HEK293 (cell line): ENCODE results near the gene TNS3.

Experiments used
- CTCF ChIA-PET: fragments of 350-600 bp; formaldehyde crosslinking; extraction: SDS; loops from one replicate; lab custom pipeline; 2021; ENCODE audit warnings: antibody characterized with exemption; lab: Yijun Ruan, JAX
- POLR2A ChIA-PET: fragments of 300-600 bp; formaldehyde crosslinking; extraction: SDS; loops from one replicate; lab custom pipeline; 2020; ENCODE audit warnings: antibody characterized with exemption, inconsistent platforms; lab: Yijun Ruan, JAX
- H3K27ac ChIP-seq: fragments of 200-500 bp; sonication (Bioruptor generic); 2 replicates; pipeline ENCODE4 v1.5.1; 2014; ENCODE audit warnings: low read depth, low read length, control low read depth, inconsistent platforms; ENCODE audit errors: extremely low read depth
- H3K36me3 ChIP-seq, 2 experiments: fragments of 200-500 bp in 1 of 2; sonication (Bioruptor generic) in 1 of 2; 1 replicate in 1 of 2; 2 replicates in 1 of 2; pipeline ENCODE4 v1.5.1; 2014 to 2017; ENCODE audit warnings: inconsistent platforms in 2 of 2, low read length in 2 of 2; ENCODE audit not compliant: control insufficient read depth in 2 of 2, insufficient read depth in 1 of 2
- H3K4me1 ChIP-seq: fragments of 200-500 bp; sonication (Bioruptor generic); 2 replicates; pipeline ENCODE4 v1.5.1; 2014; ENCODE audit warnings: mild to moderate bottlenecking, low read length, inconsistent platforms; ENCODE audit not compliant: control insufficient read depth, insufficient read depth
- H3K4me3 ChIP-seq: 2 replicates; pipeline ENCODE4 v1.5.1; 2011; ENCODE audit warnings: low read depth, mild to moderate bottlenecking, control low read depth, low read length, moderate library complexity
- H3K9me3 ChIP-seq: fragments of 200-500 bp; sonication (Bioruptor generic); 2 replicates; pipeline ENCODE4 v1.5.1; 2014; ENCODE audit warnings: low read depth, low read length, inconsistent platforms; ENCODE audit not compliant: control insufficient read depth, insufficient read depth
- GLI2 ChIP-seq: fragments of 450-650 bp; formaldehyde crosslinking; IDR thresholded peaks from 2 replicates; pipeline ENCODE4; 2017; ENCODE audit warnings: missing biosample characterization, missing genetic modification characterization, low read depth, borderline replicate concordance
- KLF9 ChIP-seq: fragments of 450-650 bp; formaldehyde crosslinking; IDR thresholded peaks from 2 replicates; pipeline ENCODE4 v1.5.1; 2016; ENCODE audit warnings: missing biosample characterization, missing genetic modification characterization, low read depth
- RBAK ChIP-seq: fragments of 450-650 bp; formaldehyde crosslinking; IDR thresholded peaks from 2 replicates; pipeline ENCODE4 v1.5.1; 2016; ENCODE audit warnings: missing biosample characterization, missing genetic modification characterization
- SCRT1 ChIP-seq: fragments of 450-650 bp; formaldehyde crosslinking; IDR thresholded peaks from 2 replicates; pipeline ENCODE4 v1.5.1; 2016; ENCODE audit warnings: missing biosample characterization, missing genetic modification characterization, borderline replicate concordance
- ZBTB17 ChIP-seq: fragments of 450-650 bp; formaldehyde crosslinking; IDR thresholded peaks from 2 replicates; pipeline ENCODE4 v1.5.1; 2016; ENCODE audit warnings: missing biosample characterization, missing genetic modification characterization
- ZBTB21 ChIP-seq: fragments of 450-650 bp; formaldehyde crosslinking; IDR thresholded peaks from 2 replicates; pipeline ENCODE4 v1.5.1; 2017; ENCODE audit warnings: missing biosample characterization, missing genetic modification characterization
- ZIC2 ChIP-seq: fragments of 450-650 bp; formaldehyde crosslinking; IDR thresholded peaks from 2 replicates; pipeline ENCODE4 v1.5.1; 2016; ENCODE audit warnings: missing biosample characterization, missing genetic modification characterization
- ZNF138 ChIP-seq: fragments of 450-650 bp; formaldehyde crosslinking; IDR thresholded peaks from 2 replicates; pipeline ENCODE4 v1.5.1; 2016; ENCODE audit warnings: missing biosample characterization, missing genetic modification characterization, borderline replicate concordance
- ZNF157 ChIP-seq: fragments of 450-650 bp; formaldehyde crosslinking; IDR thresholded peaks from 2 replicates; pipeline ENCODE4 v1.5.1; 2016; ENCODE audit warnings: missing biosample characterization, missing genetic modification characterization
- ZNF202 ChIP-seq: fragments of 450-650 bp; formaldehyde crosslinking; IDR thresholded peaks from 2 replicates; pipeline ENCODE4 v1.5.1; 2016; ENCODE audit warnings: missing biosample characterization, missing genetic modification characterization, borderline replicate concordance
- ZNF248 ChIP-seq: fragments of 450-650 bp; formaldehyde crosslinking; IDR thresholded peaks from 2 replicates; pipeline ENCODE4 v1.5.1; 2017; ENCODE audit warnings: missing biosample characterization, missing genetic modification characterization
- ZNF335 ChIP-seq: fragments of 450-650 bp; formaldehyde crosslinking; conservative IDR thresholded peaks from 2 replicates; pipeline ENCODE4 v1.5.1; 2016; ENCODE audit warnings: missing biosample characterization, missing genetic modification characterization
- ZNF341 ChIP-seq: fragments of 450-650 bp; formaldehyde crosslinking; IDR thresholded peaks from 2 replicates; pipeline ENCODE4; 2016; ENCODE audit warnings: low read depth, missing biosample characterization, missing genetic modification characterization
- ZNF404 ChIP-seq: fragments of 450-650 bp; formaldehyde crosslinking; IDR thresholded peaks from 2 replicates; pipeline ENCODE4 v1.5.1; 2017; ENCODE audit warnings: missing biosample characterization, missing genetic modification characterization
- ZNF621 ChIP-seq: fragments of 450-650 bp; formaldehyde crosslinking; IDR thresholded peaks from 2 replicates; pipeline ENCODE4 v1.5.1; 2017; ENCODE audit warnings: missing biosample characterization, missing genetic modification characterization
- TF ChIP-seq, protein P1 (sequence below): fragments of 450-650 bp; formaldehyde crosslinking; IDR thresholded peaks from 2 replicates; pipeline ENCODE4 v1.5.1; 2017; ENCODE audit warnings: missing biosample characterization, missing genetic modification characterization
- TF ChIP-seq, protein P2 (sequence below): fragments of 450-650 bp; formaldehyde crosslinking; IDR thresholded peaks from 2 replicates; pipeline ENCODE4 v1.5.1; 2016; ENCODE audit warnings: missing biosample characterization, missing genetic modification characterization
- TF ChIP-seq, protein P3 (sequence below): fragments of 450-650 bp; formaldehyde crosslinking; IDR thresholded peaks from 2 replicates; pipeline ENCODE4 v1.5.1; 2016; ENCODE audit warnings: missing biosample characterization, missing genetic modification characterization

The TNS3 gene

DNA sequence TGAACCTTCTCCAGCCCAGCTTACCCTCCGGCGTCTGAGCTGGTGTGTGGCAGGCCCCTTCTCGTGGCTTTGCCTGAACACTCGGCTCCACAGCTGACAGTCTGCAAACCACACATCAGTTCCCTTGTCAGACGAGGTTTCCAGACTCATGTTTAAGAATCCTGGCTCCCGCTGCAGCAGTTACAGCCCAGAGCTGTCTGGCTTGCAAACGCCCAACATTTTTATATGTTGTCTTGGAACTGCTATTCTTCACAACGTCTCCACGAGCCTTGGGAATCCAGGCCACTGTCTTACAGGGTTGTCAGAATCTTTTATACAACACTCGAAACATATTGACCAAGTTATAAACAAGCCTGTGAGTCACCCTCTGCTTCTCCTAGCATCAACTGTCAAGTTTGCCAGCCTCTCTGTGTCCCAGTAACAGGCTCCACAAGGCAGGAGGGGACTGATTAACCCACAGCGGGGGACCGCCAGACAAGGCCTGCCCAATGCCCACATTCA is 68.1 kb downstream of the TNS3 start:
- no peak overlapping the region for H3K4me3 ChIP-seq
- CTCF ChIA-PET = interaction anchor here (0.6 kb wide), 1 partner anchor 61 kb away, joined by 3 read pairs; no protein-coding TSS in a partner anchor
- POLR2A ChIA-PET = no interaction called here
- H3K27ac ChIP-seq = no peak overlapping the region
- no peaks in the 10 kb centered on the region for H3K36me3 ChIP-seq
- TF ChIP-seq SCRT1 (tag by site-specific recombination) = no peak
- no peaks in the 10 kb centered on the region for H3K9me3 ChIP-seq
- no peaks in the 10 kb centered on the region for H3K4me1 ChIP-seq

DNA sequence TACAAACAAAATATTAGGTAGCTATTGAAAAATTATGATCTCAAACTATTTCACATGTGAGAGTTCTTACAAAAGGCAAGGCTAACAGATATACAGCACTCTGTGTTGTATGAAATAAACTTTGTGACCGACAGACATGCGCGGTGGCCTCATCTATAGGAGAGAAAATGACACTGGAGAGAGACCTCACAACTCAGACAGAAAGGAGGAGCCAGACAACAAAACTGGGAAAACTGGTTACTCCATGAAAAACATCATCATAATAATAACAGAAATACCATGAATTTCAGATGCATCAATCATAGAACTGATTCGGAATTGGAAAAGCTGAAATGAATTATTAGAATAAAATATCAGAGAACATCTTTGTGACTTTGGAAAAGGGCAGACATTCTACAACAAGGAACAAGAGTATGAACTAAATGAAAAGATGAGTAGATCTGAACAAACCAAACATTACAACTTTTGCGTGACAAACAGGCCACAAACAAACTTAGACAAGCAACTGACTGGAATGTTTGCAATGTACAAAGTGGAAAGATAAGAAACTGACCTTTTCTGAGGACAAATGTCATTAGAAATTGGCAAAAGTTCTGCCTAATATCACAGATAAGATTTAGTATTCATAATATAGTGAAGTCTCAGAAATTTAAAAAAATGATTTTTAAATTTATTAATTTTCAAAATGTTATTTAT is 69.3 kb downstream of the TNS3 start:
- Histone ChIP-seq H3K27ac (no peak overlapping the region), H3K36me3 (no peaks in the 10 kb centered on the region), H3K9me3 (no peaks in the 10 kb centered on the region), H3K4me1 (no peaks in the 10 kb centered on the region), H3K4me3 (no peak overlapping the region)
- TF ChIP-seq ZNF157 (tag by site-specific recombination) (no peak), ZBTB17 (tag by site-specific recombination) (no peak), RBAK (no peak), ZNF202 (tag by site-specific recombination) (no peak), ZNF138 (tag by site-specific recombination) (no peak), KLF9 (no peak), ZNF335 (no peak), ZIC2 (tag by site-specific recombination) (no peak), ZNF621 (tag by site-specific recombination) (no peak), ZNF248 (tag by site-specific recombination) (no peak), ZBTB21 (tag by site-specific recombination) (no peak), ZNF341 (tag by site-specific recombination) (no peak), GLI2 (no peak), ZNF404 (tag by site-specific recombination) (no peak)
- TF ChIP-seq, protein P1, sequence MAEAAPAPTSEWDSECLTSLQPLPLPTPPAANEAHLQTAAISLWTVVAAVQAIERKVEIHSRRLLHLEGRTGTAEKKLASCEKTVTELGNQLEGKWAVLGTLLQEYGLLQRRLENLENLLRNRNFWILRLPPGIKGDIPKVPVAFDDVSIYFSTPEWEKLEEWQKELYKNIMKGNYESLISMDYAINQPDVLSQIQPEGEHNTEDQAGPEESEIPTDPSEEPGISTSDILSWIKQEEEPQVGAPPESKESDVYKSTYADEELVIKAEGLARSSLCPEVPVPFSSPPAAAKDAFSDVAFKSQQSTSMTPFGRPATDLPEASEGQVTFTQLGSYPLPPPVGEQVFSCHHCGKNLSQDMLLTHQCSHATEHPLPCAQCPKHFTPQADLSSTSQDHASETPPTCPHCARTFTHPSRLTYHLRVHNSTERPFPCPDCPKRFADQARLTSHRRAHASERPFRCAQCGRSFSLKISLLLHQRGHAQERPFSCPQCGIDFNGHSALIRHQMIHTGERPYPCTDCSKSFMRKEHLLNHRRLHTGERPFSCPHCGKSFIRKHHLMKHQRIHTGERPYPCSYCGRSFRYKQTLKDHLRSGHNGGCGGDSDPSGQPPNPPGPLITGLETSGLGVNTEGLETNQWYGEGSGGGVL (tag by site-specific recombination) = no peak
- TF ChIP-seq, protein P2, sequence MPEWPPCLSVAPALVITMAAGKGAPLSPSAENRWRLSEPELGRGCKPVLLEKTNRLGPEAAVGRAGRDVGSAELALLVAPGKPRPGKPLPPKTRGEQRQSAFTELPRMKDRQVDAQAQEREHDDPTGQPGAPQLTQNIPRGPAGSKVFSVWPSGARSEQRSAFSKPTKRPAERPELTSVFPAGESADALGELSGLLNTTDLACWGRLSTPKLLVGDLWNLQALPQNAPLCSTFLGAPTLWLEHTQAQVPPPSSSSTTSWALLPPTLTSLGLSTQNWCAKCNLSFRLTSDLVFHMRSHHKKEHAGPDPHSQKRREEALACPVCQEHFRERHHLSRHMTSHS (tag by site-specific recombination) = no peak
- TF ChIP-seq, protein P3, sequence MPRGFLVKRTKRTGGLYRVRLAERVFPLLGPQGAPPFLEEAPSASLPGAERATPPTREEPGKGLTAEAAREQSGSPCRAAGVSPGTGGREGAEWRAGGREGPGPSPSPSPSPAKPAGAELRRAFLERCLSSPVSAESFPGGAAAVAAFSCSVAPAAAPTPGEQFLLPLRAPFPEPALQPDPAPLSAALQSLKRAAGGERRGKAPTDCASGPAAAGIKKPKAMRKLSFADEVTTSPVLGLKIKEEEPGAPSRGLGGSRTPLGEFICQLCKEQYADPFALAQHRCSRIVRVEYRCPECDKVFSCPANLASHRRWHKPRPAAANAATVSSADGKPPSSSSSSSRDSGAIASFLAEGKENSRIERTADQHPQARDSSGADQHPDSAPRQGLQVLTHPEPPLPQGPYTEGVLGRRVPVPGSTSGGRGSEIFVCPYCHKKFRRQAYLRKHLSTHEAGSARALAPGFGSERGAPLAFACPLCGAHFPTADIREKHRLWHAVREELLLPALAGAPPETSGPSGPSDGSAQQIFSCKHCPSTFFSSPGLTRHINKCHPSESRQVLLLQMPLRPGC (tag by site-specific recombination) = no peak
- CTCF ChIA-PET = interaction anchor here (0.9 kb wide), 1 partner anchor 246 kb away, joined by 4 read pairs; no protein-coding TSS in a partner anchor
- POLR2A ChIA-PET = no interaction called here
